ENCODE measurements around the gene S100A5.
"Not testable (repeated sequence)": the region's sequence is repeated elsewhere in the genome, so short reads cannot be mapped to it uniquely, and the experiment has no call there.

The S100A5 gene

DNA sequence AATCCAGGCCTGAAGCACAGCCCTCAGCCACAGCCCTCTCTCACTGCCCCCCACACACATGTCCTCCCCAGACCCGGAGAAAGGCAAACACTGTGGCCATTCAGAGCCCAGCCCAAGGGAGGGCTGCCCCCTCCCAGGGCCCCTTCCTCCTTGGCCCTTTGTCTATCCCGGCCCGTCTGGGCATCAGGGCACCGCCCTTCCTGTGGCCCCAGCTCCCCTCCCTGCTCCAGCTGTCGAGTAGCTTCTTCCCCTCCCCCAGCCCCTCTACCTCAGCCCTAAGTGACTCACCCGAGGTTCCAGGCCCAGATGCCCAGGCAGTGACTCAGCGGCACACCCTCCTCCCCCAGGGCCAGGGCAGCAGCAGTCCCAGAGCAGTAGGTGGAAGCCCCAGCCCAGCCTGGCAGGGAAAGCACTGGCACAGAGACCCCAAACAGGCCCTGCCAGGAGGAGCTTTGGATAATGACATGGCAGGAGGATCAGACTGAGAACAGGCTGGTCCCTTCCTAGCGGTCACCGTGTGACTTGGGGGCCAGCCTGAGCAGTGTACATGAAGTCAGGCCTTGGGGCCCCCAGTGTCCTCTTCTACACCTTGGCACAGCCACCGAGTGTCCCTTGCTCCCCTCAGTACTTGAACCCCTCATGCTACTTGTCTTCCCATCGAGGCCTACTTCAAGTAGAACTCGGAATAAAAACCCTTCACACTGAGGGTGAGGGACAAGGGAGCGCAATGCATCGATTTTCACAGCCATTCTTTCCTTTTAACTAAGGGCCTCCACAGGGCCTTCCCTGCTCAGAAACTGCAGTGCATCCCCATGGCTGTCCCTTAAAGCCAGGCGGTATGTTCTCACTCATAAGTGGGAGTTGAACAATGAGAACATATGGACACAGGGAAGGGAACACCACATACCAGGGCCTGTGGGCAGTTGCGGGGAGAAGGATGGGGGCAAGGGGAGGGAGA, 26.0 kb upstream of the S100A5 start:
- peak; percentile 74 for DNase-seq

- peak; percentile 39 for DNase-seq
Measured at GRCh38 chr1:153565529-153566374, 25.0 kb upstream of the S100A5 start, which contains the start of gene S100A2. TSS of gene S100A2 (minus strand) at chr1:153565844. CDS start at chr1:153563877, 1,967 bp downstream.

GRCh38 chr1:153563991-153564390, 23.3 kb upstream of the S100A5 start:
- DNase-seq: no peak

DNA sequence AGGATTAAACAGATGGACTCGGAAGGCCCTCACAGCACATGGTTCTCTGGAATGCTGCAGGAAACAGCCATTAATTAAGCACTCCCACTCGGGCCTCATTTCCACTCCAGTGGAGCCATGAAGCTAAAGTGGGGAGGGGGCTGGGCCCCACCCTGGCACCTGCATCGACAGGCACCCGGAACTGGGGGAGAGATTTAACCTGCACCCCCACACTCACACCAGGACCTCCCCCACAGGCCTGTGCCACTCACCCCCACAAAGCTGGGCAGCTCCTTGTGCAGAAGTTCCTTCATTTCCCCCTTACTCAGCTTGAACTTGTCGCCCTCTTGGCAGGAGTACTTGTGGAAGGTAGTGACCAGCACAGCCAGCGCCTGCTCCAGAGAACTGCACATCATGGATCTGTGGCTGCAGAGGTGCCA, 22.8 kb upstream of the S100A5 start:
- no peak for DNase-seq

- DNase-seq: not testable (repeated sequence)
Measured at GRCh38 chr1:153562021-153562420, 21.3 kb upstream of the S100A5 start.

DNA sequence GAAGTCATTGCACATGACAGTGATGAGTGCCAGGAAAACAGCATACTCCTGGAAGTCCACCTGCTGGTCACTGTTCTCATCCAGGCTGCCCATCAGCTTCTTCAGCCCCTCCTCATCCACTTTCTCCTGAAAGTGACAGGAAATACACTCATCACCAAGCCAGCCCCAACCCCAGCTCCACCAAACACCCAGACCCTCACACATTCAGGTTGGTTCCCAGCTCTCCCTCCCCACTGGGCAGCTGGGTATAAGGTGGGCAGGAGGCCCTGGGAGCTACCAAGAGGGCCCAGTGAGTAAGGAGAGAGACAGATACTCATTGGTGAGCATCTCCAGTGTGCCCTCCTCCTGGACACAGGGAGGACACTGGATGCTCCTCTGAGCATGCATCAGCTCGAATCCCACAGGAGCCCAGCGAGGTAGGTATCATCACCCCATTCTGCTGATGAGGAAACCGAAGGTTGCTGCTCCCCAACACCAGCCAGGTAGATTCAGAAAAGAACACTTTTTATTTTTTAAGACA, 20.8 kb upstream of the S100A5 start:
- no peak for DNase-seq

DNA sequence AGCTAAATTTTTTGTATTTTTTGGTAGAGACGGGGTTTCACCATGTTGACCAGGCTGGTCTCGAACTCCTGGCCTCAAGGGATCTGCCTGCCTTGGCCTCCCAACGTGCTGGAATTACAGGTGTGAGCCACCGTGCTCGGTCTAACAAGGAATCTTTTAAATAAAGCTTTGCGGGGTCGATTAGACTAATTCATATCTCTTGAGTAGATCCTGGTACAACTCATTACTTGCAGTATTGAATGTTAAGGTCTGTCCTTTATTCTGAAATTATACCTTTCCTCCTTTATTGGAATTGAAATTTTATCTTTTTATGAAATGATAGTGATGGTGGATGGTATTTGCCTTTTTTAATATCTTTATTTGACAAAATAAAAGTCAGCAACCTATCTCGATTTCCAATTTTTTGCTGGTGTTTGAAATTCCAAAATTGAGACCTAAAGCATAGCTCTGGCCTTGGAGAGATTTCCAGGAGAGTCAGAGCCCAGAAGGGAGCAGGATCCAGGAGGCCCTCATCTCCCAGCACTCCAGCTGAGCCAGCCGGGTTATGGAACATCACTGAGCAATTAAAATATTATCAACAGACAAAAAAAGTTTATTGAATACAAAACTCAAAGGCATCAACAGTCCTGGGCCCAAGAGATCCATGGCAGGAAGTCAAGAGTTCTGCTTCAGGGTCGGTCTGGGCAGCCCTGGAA, 20.2 kb upstream of the S100A5 start:
- no peak for DNase-seq

- no peak for DNase-seq
Measured at GRCh38 chr1:153560241-153560640, 19.5 kb upstream of the S100A5 start.

- no peak for DNase-seq
Measured at GRCh38 chr1:153557877-153558276, 17.1 kb upstream of the S100A5 start.

DNA sequence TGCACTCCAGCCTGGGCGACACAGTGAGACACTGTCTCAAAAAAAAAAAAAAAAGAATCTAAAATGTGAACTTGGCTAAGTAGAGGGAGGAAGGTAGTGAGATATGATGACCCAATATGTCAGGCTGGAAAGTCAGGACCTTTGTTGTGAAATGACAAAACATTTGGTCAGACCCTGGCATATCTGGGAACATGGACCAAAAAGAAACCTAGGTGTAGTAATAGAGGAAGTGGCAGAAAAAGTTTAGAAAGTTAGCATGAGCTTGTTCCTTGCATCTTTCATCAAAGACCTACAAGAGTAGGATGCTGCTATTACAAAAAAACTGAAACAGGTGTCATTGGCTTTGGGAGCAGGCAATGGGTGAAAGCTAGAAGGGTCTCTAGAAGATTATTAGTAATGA, 15.6 kb upstream of the S100A5 start:
- no peak for DNase-seq

- DNase-seq: no peak
Measured at GRCh38 chr1:153553830-153554541, 13.3 kb upstream of the S100A5 start.

DNA sequence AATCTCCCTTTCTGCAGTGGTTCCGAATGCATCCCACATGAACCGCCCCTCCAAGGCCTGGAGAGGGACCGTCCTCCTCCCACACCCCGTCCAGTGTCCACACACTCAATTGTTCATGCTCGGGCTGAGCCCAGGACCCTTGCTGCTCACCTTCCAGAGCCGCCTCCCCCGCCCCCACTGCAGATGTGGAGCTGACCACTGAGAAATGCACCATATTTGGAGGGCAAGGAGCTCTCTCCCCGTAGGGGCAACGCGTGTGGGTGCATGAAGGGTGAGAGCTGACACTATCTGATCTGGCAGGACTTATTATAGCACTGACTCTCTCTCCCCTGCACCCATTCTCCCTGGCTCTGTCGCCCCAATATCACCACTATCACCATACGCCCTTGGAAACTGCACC, 12.4 kb upstream of the S100A5 start:
- no peak for DNase-seq

GRCh38 chr1:153552335-153552734, 11.6 kb upstream of the S100A5 start:
- DNase-seq: no peak

- no peak for DNase-seq
Measured at GRCh38 chr1:153550827-153551500, 10.2 kb upstream of the S100A5 start.

DNA sequence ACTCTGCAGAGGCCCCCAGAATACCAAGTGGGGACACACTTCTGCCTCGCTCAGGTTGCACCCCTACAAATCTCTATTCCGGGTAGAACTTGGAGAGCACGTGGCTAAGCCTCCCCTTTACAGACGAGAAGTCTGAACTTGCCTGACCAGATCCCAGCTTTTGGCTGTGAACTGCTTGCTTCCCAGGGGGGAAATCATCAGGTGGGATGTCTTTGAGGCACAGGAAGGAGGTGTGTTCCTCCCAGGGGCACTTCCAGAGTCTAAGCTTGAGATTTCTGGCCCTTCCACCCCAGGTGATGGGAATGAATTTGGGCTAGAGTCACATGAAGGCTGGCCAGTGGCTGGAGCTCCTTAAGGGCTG, 9.6 kb upstream of the S100A5 start:
- no peak for DNase-seq

DNA sequence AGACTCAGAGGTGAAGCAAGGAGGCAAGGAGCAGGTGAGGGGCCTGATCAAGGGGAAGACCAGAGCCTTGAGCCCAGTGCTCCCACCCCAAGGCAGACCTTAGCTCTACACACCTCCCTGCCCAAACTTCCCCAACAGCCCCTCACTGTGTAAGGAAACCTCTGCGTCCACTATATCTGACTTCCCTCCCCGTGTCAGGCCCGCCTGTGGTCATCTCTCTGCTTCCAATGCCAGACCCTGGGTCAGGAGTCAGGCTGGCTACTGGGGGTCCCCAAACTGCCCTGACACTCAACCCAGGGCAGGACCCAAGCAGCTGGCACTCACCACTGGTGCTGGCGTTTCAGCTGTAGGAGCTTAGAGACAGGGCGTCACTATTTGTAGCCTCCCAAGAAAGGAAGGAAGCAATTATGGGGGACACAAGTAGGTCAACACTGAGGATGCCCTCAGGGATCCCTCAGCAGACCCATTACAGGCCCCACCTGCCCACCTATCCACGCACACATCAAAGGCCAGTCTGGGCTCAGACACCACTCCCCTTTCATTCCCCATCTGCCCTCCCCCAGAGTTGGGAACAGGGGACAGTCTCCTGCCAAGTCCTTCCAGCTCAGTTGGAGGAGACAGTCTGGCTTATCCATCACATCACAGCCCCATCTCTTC, 9.1 kb upstream of the S100A5 start:
- no peak for DNase-seq

DNA sequence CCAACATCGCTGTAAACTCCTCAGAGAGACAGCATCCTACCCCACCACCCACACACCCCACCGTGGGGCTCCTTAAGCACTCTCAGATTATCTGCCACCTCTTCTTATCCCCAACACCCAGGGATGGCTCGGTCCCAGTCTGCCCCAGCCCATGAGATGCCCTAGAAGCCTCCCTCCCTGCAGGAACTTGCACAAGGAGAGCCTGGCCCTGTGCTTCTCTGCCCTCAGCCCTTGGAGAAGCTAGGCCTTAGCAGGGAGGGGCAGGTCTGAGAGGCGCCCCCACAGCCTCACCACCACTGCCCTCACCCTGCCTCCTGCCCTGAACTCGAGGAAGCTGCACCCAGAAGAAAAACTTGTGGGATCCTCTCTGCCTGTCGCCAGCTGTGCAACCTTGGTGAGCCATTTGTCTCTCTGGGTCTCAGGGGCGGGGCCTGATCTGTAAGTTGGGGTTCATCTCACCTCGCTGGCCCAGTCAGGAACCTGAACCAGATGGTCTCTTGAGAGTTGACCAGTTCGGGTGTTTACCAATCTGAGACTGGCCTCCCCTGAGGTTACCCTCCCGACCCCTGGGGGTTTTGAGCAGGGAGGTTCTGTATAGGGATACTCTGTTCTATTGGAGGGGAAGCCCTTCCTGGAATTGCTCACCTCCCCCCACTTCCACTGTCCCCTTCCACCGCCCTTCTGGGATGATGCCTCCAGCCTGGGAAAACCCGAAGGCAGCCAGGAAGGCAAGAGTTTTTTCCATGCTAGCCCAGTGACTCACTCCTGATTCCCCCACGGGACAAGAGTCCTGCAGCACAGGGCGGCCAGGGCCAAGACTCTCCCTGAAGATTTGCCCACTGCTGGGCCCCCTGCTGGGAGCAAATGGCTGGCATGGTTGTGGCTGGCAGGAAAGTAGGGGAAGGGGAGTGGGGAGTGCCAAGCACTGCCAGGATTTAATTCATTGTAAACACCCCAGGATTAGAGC, 8.3 kb upstream of the S100A5 start, which contains the start of gene S100A3:
Gene S100A3, minus strand, starts transcription at position 537 of the 967 bp plus-strand sequence. CDS start 773 bp downstream, outside the sequence.
- no peak for DNase-seq

DNA sequence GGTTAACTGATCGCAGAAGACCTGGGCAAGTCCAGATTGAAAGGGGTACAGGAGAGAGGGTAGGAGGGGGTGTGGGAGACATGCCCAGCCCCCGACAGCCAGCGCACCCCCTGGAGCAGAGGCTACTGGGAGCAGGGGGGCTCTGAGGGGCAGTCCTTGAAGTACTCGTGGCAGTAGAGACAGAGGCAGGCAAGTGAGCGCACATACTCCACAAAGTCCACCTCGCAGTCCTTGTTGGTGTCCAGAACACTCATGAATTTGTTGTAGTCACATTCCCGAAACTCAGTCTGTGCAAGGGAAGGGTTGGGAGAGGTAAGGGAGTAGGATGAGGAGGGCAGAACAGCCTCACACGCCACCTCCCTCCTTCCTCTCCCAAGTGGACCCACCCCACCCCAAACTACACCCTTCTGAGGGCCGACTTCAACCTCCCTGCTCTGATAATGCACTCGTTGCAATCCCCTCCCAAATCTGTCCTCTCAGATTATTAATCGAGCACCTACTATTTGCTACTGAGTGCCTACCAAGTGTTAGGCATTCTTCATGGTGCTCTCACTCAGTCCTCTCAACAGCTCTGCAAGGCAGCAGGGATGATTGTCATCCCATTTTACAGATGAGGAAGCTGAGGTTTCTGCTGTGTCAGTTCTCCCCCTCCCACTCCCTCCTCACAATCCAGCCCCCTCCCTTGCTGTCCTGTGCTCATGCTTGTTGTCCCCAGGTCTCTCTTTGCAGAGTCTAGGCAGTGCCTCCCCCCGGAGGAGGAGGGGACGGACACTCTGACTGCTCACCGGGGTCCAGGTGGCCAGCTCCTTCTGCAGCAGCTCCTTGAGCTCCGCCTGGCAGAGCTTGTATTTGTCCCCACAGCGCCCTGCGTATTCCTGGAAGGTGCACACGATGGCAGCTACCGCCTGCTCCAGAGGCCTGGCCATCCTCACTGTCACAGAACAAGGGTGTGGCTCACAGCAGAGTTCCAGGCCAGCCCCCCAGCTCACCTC, 7.1 kb upstream of the S100A5 start:
- no peak for DNase-seq

Data from activated T-cell treated with anti-CD3 and anti-CD28 coated beads, Interleukin-2, amount 50 U/mL, for 1 hour (primary cell).